Measurements from ENCODE around the gene CD52.

Gene CD52

DNA sequence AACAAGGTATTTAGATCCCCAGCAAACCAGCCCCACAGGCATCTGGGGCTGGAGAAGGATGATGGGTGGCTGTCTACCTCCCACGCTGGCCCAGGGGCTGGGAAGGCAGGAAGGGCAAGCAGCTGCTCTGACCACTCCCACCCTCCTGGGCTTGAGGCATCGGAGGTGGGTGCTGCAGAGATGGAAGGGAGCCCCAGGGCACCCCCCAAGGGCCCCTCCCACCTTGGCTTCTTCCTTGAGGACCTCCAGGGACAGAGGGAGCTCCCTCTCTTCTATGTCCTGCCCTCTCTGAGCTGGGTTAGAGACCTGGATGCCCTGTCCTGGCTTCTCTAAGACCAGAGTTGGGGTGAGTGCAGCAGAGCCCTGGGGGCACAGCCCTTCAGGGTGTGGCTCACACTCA, 3.1 kb downstream of the CD52 start:
- TF ChIP-seq, protein P1, sequence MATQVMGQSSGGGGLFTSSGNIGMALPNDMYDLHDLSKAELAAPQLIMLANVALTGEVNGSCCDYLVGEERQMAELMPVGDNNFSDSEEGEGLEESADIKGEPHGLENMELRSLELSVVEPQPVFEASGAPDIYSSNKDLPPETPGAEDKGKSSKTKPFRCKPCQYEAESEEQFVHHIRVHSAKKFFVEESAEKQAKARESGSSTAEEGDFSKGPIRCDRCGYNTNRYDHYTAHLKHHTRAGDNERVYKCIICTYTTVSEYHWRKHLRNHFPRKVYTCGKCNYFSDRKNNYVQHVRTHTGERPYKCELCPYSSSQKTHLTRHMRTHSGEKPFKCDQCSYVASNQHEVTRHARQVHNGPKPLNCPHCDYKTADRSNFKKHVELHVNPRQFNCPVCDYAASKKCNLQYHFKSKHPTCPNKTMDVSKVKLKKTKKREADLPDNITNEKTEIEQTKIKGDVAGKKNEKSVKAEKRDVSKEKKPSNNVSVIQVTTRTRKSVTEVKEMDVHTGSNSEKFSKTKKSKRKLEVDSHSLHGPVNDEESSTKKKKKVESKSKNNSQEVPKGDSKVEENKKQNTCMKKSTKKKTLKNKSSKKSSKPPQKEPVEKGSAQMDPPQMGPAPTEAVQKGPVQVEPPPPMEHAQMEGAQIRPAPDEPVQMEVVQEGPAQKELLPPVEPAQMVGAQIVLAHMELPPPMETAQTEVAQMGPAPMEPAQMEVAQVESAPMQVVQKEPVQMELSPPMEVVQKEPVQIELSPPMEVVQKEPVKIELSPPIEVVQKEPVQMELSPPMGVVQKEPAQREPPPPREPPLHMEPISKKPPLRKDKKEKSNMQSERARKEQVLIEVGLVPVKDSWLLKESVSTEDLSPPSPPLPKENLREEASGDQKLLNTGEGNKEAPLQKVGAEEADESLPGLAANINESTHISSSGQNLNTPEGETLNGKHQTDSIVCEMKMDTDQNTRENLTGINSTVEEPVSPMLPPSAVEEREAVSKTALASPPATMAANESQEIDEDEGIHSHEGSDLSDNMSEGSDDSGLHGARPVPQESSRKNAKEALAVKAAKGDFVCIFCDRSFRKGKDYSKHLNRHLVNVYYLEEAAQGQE (IDR thresholded peaks at IDR 0.05; ENCODE audit: insufficient replicate concordance, low read depth): no peak
- TF ChIP-seq POLR2AphosphoS5 (IDR thresholded peaks at IDR 0.05; ENCODE audit: low read depth) (no peak), GABPA (IDR thresholded peaks at IDR 0.05; ENCODE audit: low read depth) (no peak), SPI1 (IDR thresholded peaks at IDR 0.05; ENCODE audit: borderline replicate concordance, low read depth) (no peak), CTCF (IDR thresholded peaks at IDR 0.05; ENCODE audit: insufficient read depth, low read length) (no peak)
- Histone ChIP-seq H3K27ac (replicated peaks) (no peak overlapping the region), H3K4me3 (replicated peaks; ENCODE audit: insufficient read depth, low read length) (no peak overlapping the region), H3K27me3 (ENCODE audit: insufficient read depth, poor library complexity, severe bottlenecking) (no peaks in the 10 kb centered on the region)
- DNase-seq (ENCODE audit: low read depth in 1 of 2, low spot score in 1 of 2): no peak

DNA sequence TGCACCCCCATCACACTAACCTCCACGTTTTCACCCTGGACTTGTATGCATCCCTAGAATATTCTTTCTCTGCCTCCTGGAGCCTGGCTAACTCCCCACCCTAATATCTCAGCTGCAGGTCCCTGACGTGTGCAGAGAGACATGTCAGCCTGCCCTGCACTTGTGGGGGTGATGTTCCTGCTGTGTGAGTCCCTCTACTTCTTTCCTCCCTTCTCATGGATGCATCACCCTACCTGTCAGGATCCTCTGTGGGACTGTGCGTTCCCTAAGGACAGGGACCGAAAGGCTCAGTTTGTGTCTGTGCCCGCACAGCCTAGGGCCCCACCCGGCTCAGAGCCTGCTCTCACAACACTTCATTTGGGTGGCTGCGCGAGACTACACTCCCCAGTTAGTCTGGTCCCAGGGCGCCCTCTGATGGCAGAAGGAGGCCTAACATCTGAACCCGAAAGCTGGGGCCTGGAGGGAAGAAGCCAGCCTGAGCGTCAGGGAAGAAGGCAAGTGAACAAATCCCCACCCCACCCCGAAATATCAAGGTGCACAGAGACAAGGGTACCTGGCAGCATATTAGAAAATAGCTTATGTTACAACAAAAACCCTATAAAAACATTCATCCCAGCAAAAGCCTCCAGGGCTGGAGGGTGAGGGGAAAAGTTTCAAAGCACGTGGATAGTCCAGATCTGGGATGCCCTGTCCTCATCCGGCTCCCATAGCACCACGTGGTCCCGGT, 3.7 kb downstream of the CD52 start:
- no peak overlapping the region for H3K27ac ChIP-seq (replicated peaks)
- no peak for TF ChIP-seq POLR2AphosphoS5 (IDR thresholded peaks at IDR 0.05; ENCODE audit: low read depth)
- peak; percentile 57 for TF ChIP-seq CTCF (IDR thresholded peaks at IDR 0.05; ENCODE audit: insufficient read depth, low read length)
- peak; percentile 70 to 94 for DNase-seq (ENCODE audit: low read depth in 1 of 2, low spot score in 1 of 2)

GRCh38 chr1:26322042-26322331, 4.2 kb downstream of the CD52 start:
- TF ChIP-seq SPI1 (IDR thresholded peaks at IDR 0.05; ENCODE audit: borderline replicate concordance, low read depth): no peak
- TF ChIP-seq, protein P1 (IDR thresholded peaks at IDR 0.05; ENCODE audit: insufficient replicate concordance, low read depth): no peak
- TF ChIP-seq CTCF (IDR thresholded peaks at IDR 0.05; ENCODE audit: insufficient read depth, low read length): no peak
- TF ChIP-seq POLR2AphosphoS5 (IDR thresholded peaks at IDR 0.05; ENCODE audit: low read depth): no peak
- no peak for TF ChIP-seq GABPA (IDR thresholded peaks at IDR 0.05; ENCODE audit: low read depth)
- H3K4me3 ChIP-seq (replicated peaks; ENCODE audit: insufficient read depth, low read length): no peak overlapping the region
- no peak overlapping the region for H3K27ac ChIP-seq (replicated peaks)
- H3K27me3 ChIP-seq (ENCODE audit: insufficient read depth, poor library complexity, severe bottlenecking): no peaks in the 10 kb centered on the region
- no peak for DNase-seq (ENCODE audit: low read depth in 1 of 2, low spot score in 1 of 2)

More for the DNA sequence above, 3.7 kb downstream of the CD52 start:
- H3K27me3 ChIP-seq (ENCODE audit: insufficient read depth, poor library complexity, severe bottlenecking): no peaks in the 10 kb centered on the region
- no peak overlapping the region for H3K4me3 ChIP-seq (replicated peaks; ENCODE audit: insufficient read depth, low read length)

GRCh38 chr1:26323382-26323781, 5.6 kb downstream of the CD52 start:
- DNase-seq (ENCODE audit: low read depth in 1 of 2, low spot score in 1 of 2): no peak
- TF ChIP-seq, protein P1 (IDR thresholded peaks at IDR 0.05; ENCODE audit: insufficient replicate concordance, low read depth): no peak
- no peak for TF ChIP-seq POLR2AphosphoS5 (IDR thresholded peaks at IDR 0.05; ENCODE audit: low read depth)
- TF ChIP-seq GABPA (IDR thresholded peaks at IDR 0.05; ENCODE audit: low read depth): no peak
- TF ChIP-seq SPI1 (IDR thresholded peaks at IDR 0.05; ENCODE audit: borderline replicate concordance, low read depth): no peak
- no peak for TF ChIP-seq CTCF (IDR thresholded peaks at IDR 0.05; ENCODE audit: insufficient read depth, low read length)
- no peaks in the 10 kb centered on the region for H3K27me3 ChIP-seq (ENCODE audit: insufficient read depth, poor library complexity, severe bottlenecking)
- no peak overlapping the region for H3K27ac ChIP-seq (replicated peaks)
- H3K4me3 ChIP-seq (replicated peaks; ENCODE audit: insufficient read depth, low read length): no peak overlapping the region
